Measurements from ENCODE around the gene SNIP1. TPM values are rescaled to one million over a fixed set of nuclear protein-coding genes. Genes with fewer than 3 reads are reported as not detected.
A peak's percentile ranks its signal among the peaks of the same experiment; 100 is the strongest.
"Not testable (repeated sequence)": the region's sequence is repeated elsewhere in the genome, so short reads cannot be mapped to it uniquely, and the experiment has no call there.

SNIP1 gene
- total RNA-seq, 1 experiment from 2014 or later = 23.5 TPM

GRCh38 chr1:37537378-37537777 is 16.7 kb downstream of the SNIP1 start:
- H2AFZ ChIP-seq = no peak overlapping the region
- no TSS peak for BruUV-seq (replicated peaks)
- H3K27me3 ChIP-seq (ENCODE audit: insufficient read depth, low read depth) = no peaks in the 10 kb centered on the region
- peaks cover 44% of the 10 kb centered on the region for H3F3A ChIP-seq (ENCODE audit: insufficient read depth, low read depth)
- DNase-seq = peak; percentile 51 to 87
- POLR2A ChIA-PET (ENCODE audit: unreplicated experiment) = interaction anchor here (0.6 kb wide), 1 partner anchor 23 kb away, joined by 6 read pairs; the partner anchor contains the start of gene MEAF6
- peaks cover 3% of the 10 kb centered on the region; the same call in 1 of the 2 replicates for H3K9me2 ChIP-seq (ENCODE audit: insufficient read depth)
- CTCF ChIA-PET = no interaction called here
- intact Hi-C loops (cut with micrococcal nuclease; ENCODE audit: unreplicated experiment) = no loop called here
- H3K4me3 ChIP-seq = no peak overlapping the region
- H4K20me1 ChIP-seq (ENCODE audit: insufficient read depth) = peaks cover 12% of the 10 kb centered on the region; the same call in 1 of the 2 replicates
- TF ChIP-seq CTCF (conservative IDR thresholded peaks at IDR 0.05) (no peak), EZH2 (IDR thresholded peaks at IDR 0.05; ENCODE audit: low read depth) (no peak)
- peak overlapping the region; percentile 40 for H3K27ac ChIP-seq
- H3K4me1 ChIP-seq (replicated peaks; ENCODE audit: insufficient read depth) = peaks cover 48% of the 10 kb centered on the region
- no peaks in the 10 kb centered on the region for H3K9me3 ChIP-seq (ENCODE audit: insufficient read depth, low read depth)
- H3K4me2 ChIP-seq = peak overlapping the region; percentile 34
- peaks cover 27% of the 10 kb centered on the region for H3K79me2 ChIP-seq (ENCODE audit: low read depth)
- peaks cover 28% of the 10 kb centered on the region for H3K36me3 ChIP-seq (ENCODE audit: low read depth)

- Histone ChIP-seq H3K27ac (peak overlapping the region; percentile 89), H2AFZ (no peak overlapping the region), H3K4me2 (peak overlapping the region; percentile 52), H3F3A (ENCODE audit: insufficient read depth, low read depth) (peaks cover 55% of the 10 kb centered on the region), H3K36me3 (ENCODE audit: low read depth) (peaks cover 13% of the 10 kb centered on the region), H3K79me2 (ENCODE audit: low read depth) (peaks cover 27% of the 10 kb centered on the region), H3K4me1 (replicated peaks; ENCODE audit: insufficient read depth) (peaks cover 48% of the 10 kb centered on the region), H3K4me3 (no peak overlapping the region), H3K9me3 (ENCODE audit: insufficient read depth, low read depth) (no peaks in the 10 kb centered on the region), H3K9me2 (ENCODE audit: insufficient read depth) (peaks cover 3% of the 10 kb centered on the region; the same call in 1 of the 2 replicates), H3K27me3 (ENCODE audit: insufficient read depth, low read depth) (no peaks in the 10 kb centered on the region), H4K20me1 (ENCODE audit: insufficient read depth) (peaks cover 12% of the 10 kb centered on the region; the same call in 1 of the 2 replicates)
- ChIA-PET POLR2A (ENCODE audit: unreplicated experiment) (interaction anchor here (0.6 kb wide), 2 partner anchors 13 to 58 kb away, joined by 3 to 10 read pairs; no protein-coding TSS in a partner anchor), CTCF (interaction anchor here (0.5 to 1.1 kb wide), 2 partner anchors 19 to 1034 kb away, joined by 3 to 7 read pairs; no protein-coding TSS in a partner anchor)
- intact Hi-C loops (cut with micrococcal nuclease; ENCODE audit: unreplicated experiment) = loop anchor here (1.0 to 5.0 kb wide), 3 partner anchors 19 to 64 kb away; partner anchors contain the start of genes GNL2 and MEAF6
- no peak for DNase-seq
- BruUV-seq (replicated peaks) = no TSS peak
- TF ChIP-seq EZH2 (IDR thresholded peaks at IDR 0.05; ENCODE audit: low read depth) (no peak), CTCF (conservative IDR thresholded peaks at IDR 0.05) (no peak)
Measured at GRCh38 chr1:37533317-37534093, 20.6 kb downstream of the SNIP1 start.

GRCh38 chr1:37532418-37533156 is 21.5 kb downstream of the SNIP1 start:
- not testable (repeated sequence) for H3K4me2 ChIP-seq; H3K27me3 ChIP-seq (ENCODE audit: insufficient read depth, low read depth)

GRCh38 chr1:37529888-37530287 is 24.2 kb downstream of the SNIP1 start:
- H3K27me3 ChIP-seq (ENCODE audit: insufficient read depth, low read depth); H4K20me1 ChIP-seq (ENCODE audit: insufficient read depth); H3K27ac ChIP-seq; BruUV-seq (replicated peaks); H3K9me2 ChIP-seq (ENCODE audit: insufficient read depth); H3K9me3 ChIP-seq (ENCODE audit: insufficient read depth, low read depth); H2AFZ ChIP-seq; H3K36me3 ChIP-seq (ENCODE audit: low read depth); H3K4me3 ChIP-seq; H3K79me2 ChIP-seq (ENCODE audit: low read depth); DNase-seq; H3K4me2 ChIP-seq; POLR2A ChIA-PET (ENCODE audit: unreplicated experiment): not testable (repeated sequence)
- intact Hi-C loops (cut with micrococcal nuclease; ENCODE audit: unreplicated experiment) = loop anchor here (5.0 kb wide), 1 partner anchor 67 kb away; the partner anchor contains the start of gene GNL2
- H3F3A ChIP-seq (ENCODE audit: insufficient read depth, low read depth) = peaks cover 23% of the 10 kb centered on the region
- CTCF ChIA-PET = interaction anchor here (0.6 kb wide), 1 partner anchor 9 kb away, joined by 4 read pairs; no protein-coding TSS in a partner anchor
- H3K4me1 ChIP-seq (replicated peaks; ENCODE audit: insufficient read depth) = peaks cover 15% of the 10 kb centered on the region

More at GRCh38 chr1:37532418-37533156, 21.5 kb downstream of the SNIP1 start:
- H3K27ac ChIP-seq; H3K9me2 ChIP-seq (ENCODE audit: insufficient read depth); H2AFZ ChIP-seq; H3K4me3 ChIP-seq; H3K9me3 ChIP-seq (ENCODE audit: insufficient read depth, low read depth); H4K20me1 ChIP-seq (ENCODE audit: insufficient read depth); BruUV-seq (replicated peaks); DNase-seq: not testable (repeated sequence)
- intact Hi-C loops (cut with micrococcal nuclease; ENCODE audit: unreplicated experiment) = loop anchor here (5.0 kb wide), 1 partner anchor 65 kb away; the partner anchor contains the start of gene GNL2
- Histone ChIP-seq H3K36me3 (ENCODE audit: low read depth) (peaks cover 13% of the 10 kb centered on the region), H3K4me1 (replicated peaks; ENCODE audit: insufficient read depth) (peaks cover 42% of the 10 kb centered on the region), H3K79me2 (ENCODE audit: low read depth) (peaks cover 27% of the 10 kb centered on the region), H3F3A (ENCODE audit: insufficient read depth, low read depth) (peaks cover 49% of the 10 kb centered on the region)
- CTCF ChIA-PET = interaction anchor here (0.6 kb wide), 1 partner anchor 1093 kb away, joined by 3 read pairs; no protein-coding TSS in a partner anchor
- POLR2A ChIA-PET (ENCODE audit: unreplicated experiment) = interaction anchor here (0.6 kb wide), 1 partner anchor 57 kb away, joined by 3 read pairs; no protein-coding TSS in a partner anchor

Data from PC-9 (cell line).